ENCODE data around the gene GSS.

DNA sequence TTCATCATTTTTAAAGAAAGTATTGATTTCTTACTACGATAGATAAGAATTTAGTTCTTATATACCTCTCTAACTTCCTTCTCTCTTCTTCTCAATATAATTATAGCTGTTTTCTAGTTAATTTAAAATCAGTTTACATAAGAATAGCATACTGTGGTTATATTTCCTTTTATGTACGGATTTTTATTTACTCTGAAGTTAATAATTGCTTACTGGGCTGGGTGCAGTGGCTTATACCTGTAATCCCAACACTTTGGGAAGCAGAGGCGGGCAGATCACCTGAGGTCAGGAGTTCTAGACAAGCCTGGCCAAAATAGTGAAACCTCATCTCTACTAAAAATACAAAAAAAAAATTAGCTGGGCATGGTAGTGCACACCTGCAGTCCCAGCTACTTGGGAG lies 69.5 kb downstream of the GSS start:
- TF ChIP-seq NFRKB (IDR thresholded peaks at IDR 0.05) (no peak), ELF4 (IDR thresholded peaks at IDR 0.05) (no peak), SP1 (IDR thresholded peaks at IDR 0.05) (no peak), L3MBTL2 (conservative IDR thresholded peaks at IDR 0.05) (no peak), SUZ12 (IDR thresholded peaks at IDR 0.05) (no peak), TARDBP (IDR thresholded peaks at IDR 0.05) (no peak), FOXK2 (IDR thresholded peaks at IDR 0.05) (no peak), BHLHE40 (IDR thresholded peaks at IDR 0.05; ENCODE audit: borderline replicate concordance) (no peak), CTBP1 (IDR thresholded peaks at IDR 0.05; ENCODE audit: borderline replicate concordance) (no peak)
- TF ChIP-seq, protein P1, sequence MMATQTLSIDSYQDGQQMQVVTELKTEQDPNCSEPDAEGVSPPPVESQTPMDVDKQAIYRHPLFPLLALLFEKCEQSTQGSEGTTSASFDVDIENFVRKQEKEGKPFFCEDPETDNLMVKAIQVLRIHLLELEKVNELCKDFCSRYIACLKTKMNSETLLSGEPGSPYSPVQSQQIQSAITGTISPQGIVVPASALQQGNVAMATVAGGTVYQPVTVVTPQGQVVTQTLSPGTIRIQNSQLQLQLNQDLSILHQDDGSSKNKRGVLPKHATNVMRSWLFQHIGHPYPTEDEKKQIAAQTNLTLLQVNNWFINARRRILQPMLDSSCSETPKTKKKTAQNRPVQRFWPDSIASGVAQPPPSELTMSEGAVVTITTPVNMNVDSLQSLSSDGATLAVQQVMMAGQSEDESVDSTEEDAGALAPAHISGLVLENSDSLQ (IDR thresholded peaks at IDR 0.05), result no peak
